Kidney (tissue), 14 donors: ENCODE results near the gene CNTRL. TPM values are rescaled to one million over a fixed set of nuclear protein-coding genes. Genes with fewer than 3 reads are reported as not detected.

Experiments
- DNase-seq, 5 donors: peaks; one replicate each; pipeline ENCODE4 v3.0.0-alpha.2; 2013 to 2020
- FAIRE-seq: peaks from 2 replicates; lab custom pipeline; 2012; peaks lifted over from hg19 to GRCh38; lab: Jason Lieb, UNC
- H3K27ac ChIP-seq, 2 donors: one replicate each; pipeline ENCODE4 v1.7.0; 2013; ENCODE audit warnings: low read depth in 2 of 2, low read length in 2 of 2, inconsistent platforms in 1 of 2
- H3K27me3 ChIP-seq: one replicate; pipeline ENCODE4 v1.7.1; 2013; ENCODE audit warnings: low read length, inconsistent platforms; ENCODE audit not compliant: control insufficient read depth, insufficient read depth
- H3K36me3 ChIP-seq, 3 donors: one replicate each; pipeline versions ENCODE4 v1.7.0 to v1.7.1; 2013; ENCODE audit warnings: low read length in 3 of 3, control low read depth in 1 of 3, inconsistent platforms in 1 of 3; ENCODE audit not compliant: insufficient read depth in 3 of 3, control insufficient read depth in 2 of 3
- H3K4me1 ChIP-seq, 3 donors: one replicate each; pipeline versions ENCODE4 v1.7.0 to v1.7.1; 2013; ENCODE audit warnings: low read length in 3 of 3, inconsistent platforms in 1 of 3, low read depth in 1 of 3; ENCODE audit not compliant: control insufficient read depth in 2 of 3, insufficient read depth in 2 of 3
- H3K4me3 ChIP-seq, 3 donors: one replicate each; pipeline versions ENCODE4 v1.7.0 to v1.8.1; 2013; ENCODE audit warnings: low read length in 3 of 3, control low read depth in 1 of 3, inconsistent platforms in 1 of 3
- H3K9ac ChIP-seq, 3 donors: one replicate each; pipeline versions ENCODE4 v1.7.0 to v1.7.1; 2013; ENCODE audit warnings: low read length in 3 of 3, control low read depth in 1 of 3, inconsistent platforms in 1 of 3
- H3K9me3 ChIP-seq, 3 donors: one replicate each; pipeline versions ENCODE4 v1.7.0 to v1.7.1; 2013; ENCODE audit warnings: low read length in 3 of 3, control low read depth in 1 of 3, inconsistent platforms in 1 of 3; ENCODE audit not compliant: control insufficient read depth in 2 of 3, insufficient read depth in 1 of 3
- CTCF ChIP-seq: IDR thresholded peaks from 3 replicates; pipeline ENCODE4 v1.5.1; 2012; ENCODE audit warnings: mild to moderate bottlenecking, moderate library complexity, borderline replicate concordance; ENCODE audit not compliant: insufficient read depth; ENCODE audit errors: extremely low read depth
- intact Hi-C: fragments of 100-400 bp; cut with DNase I; formaldehyde crosslinking; loops from one replicate; pipeline ENCODE4 v1.11.1; 2022
- polyA plus RNA-seq: library from polyadenylated mRNA; stranded (reverse); fragments of 350-450 nt; fragmentation: Illumina TruSeq; extraction: RNeasy Lipid Tissue Mini Kit (QIAGEN cat#74804); gene quantifications from one replicate; pipeline ENCODE4 v1.2.3, GENCODE V29; 2014; ENCODE audit warnings: low read depth, low replicate concordance; ENCODE audit not compliant: insufficient read depth
- total RNA-seq: library from RNA; stranded (reverse); fragmentation: NEBNext Ultra II Directional; extraction: Animal tissue kit (Norgen Biotek cat#: 25700); gene quantifications from one replicate; pipeline ENCODE4 v1.2.1, GENCODE V29; 2021
- donor health status: control.
- donor health status: control.
- donor health status: control.
- donor health status: control.
- donor health status: control.
- donor health status: DM: yes; HTN: yes; CAD: no.
- donor health status: Normal renal cell carcinoma (clear cell type).

The CNTRL gene
- total and polyA plus RNA-seq, 2 donors from 2014 or later: 3.4 to 17.7 TPM

GRCh38 chr9:121038804-121039203 is 36.0 kb upstream of the CNTRL start:
- Histone ChIP-seq H3K9ac (no peak overlapping the region), H3K27me3 (no peaks in the 10 kb centered on the region), H3K4me3 (no peak overlapping the region), H3K36me3 (no peaks in the 10 kb centered on the region), H3K27ac (no peak overlapping the region), H3K4me1 (no peaks in the 10 kb centered on the region), H3K9me3 (no peaks in the 10 kb centered on the region)
- intact Hi-C loops: no loop called here
- no peak for TF ChIP-seq CTCF
- no peak for FAIRE-seq
- no peak for DNase-seq

GRCh38 chr9:121048175-121048574 is 26.6 kb upstream of the CNTRL start:
- FAIRE-seq (no peak), DNase-seq (no peak)
- peaks cover 0 to 7% (median 4%) of the 10 kb centered on the region in 3 donors for H3K4me1 ChIP-seq
- TF ChIP-seq CTCF: no peak
- no peak overlapping the region for H3K9ac ChIP-seq
- H3K36me3 ChIP-seq: no peaks in the 10 kb centered on the region
- no peaks in the 10 kb centered on the region for H3K27me3 ChIP-seq
- no peak overlapping the region for H3K4me3 ChIP-seq
- no peaks in the 10 kb centered on the region for H3K9me3 ChIP-seq
- no peak overlapping the region for H3K27ac ChIP-seq
- intact Hi-C loops: no loop called here

- peaks cover 0 to 7% (median 4%) of the 10 kb centered on the region in 3 donors for H3K4me1 ChIP-seq
- intact Hi-C loops: no loop called here
- H3K27me3 ChIP-seq: no peaks in the 10 kb centered on the region
- no peak for DNase-seq
- H3K27ac ChIP-seq: no peak overlapping the region
- H3K9me3 ChIP-seq: no peaks in the 10 kb centered on the region
- TF ChIP-seq CTCF: no peak
- FAIRE-seq: no peak
- H3K9ac ChIP-seq: no peak overlapping the region
- no peaks in the 10 kb centered on the region for H3K36me3 ChIP-seq
- no peak overlapping the region for H3K4me3 ChIP-seq
These were observed 26.1 kb upstream of the CNTRL start for GRCh38 chr9:121048618-121049017.
